Measurements from ENCODE around the gene KCNA10. TPM values are rescaled to one million over a fixed set of nuclear protein-coding genes. Genes with fewer than 3 reads are reported as not detected.

KCNA10 gene
- total and polyA plus RNA-seq, 2 donors (not counting 3 experiments of a cell fraction or from before 2014, with no cell fraction given): not detected

DNA sequence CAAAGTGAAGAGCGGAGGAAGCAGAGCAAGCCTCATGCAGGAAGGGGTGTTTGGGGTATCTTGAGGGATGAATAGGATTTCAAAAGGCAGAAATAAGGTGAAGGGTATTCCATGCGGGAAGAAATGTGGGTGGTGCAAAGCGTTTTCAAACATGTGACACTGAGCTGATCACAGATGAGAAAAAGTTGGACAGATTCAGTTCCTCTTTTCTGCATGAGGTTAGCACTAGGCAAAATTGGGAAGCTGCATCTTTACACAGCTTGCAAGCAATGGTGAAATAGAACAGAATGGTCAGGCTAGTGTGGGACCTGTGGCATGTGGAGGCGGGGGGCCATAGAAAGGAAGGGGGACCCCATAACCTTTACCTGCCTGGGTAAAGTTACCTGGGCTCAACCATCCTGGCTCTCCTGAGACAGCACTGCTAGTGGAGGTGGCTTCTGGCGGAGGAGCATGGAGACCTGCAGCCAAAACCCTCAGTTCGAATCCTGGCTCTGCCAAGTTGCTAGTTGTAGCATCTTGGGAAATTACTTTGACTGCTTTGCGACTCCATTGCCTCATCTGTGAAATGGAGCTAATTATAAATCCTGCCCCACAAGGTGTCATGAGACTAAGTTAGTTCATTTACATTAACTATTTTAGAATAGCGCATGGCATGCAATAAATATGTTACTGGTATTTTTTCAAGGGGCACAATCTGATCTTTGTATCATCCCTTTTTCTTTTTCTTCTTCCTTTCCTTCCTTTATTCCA lies 16.4 kb downstream of the KCNA10 start:
- ChIA-PET CTCF (interaction anchor here (1.5 kb wide), 1 partner anchor 300 kb away, joined by 3 read pairs; no protein-coding TSS in a partner anchor), POLR2A (no interaction called here)
- no peak for TF ChIP-seq FOS (IDR thresholded peaks at IDR 0.05; ENCODE audit: borderline replicate concordance, insufficient read depth, low read length)
- TF ChIP-seq, protein P1, sequence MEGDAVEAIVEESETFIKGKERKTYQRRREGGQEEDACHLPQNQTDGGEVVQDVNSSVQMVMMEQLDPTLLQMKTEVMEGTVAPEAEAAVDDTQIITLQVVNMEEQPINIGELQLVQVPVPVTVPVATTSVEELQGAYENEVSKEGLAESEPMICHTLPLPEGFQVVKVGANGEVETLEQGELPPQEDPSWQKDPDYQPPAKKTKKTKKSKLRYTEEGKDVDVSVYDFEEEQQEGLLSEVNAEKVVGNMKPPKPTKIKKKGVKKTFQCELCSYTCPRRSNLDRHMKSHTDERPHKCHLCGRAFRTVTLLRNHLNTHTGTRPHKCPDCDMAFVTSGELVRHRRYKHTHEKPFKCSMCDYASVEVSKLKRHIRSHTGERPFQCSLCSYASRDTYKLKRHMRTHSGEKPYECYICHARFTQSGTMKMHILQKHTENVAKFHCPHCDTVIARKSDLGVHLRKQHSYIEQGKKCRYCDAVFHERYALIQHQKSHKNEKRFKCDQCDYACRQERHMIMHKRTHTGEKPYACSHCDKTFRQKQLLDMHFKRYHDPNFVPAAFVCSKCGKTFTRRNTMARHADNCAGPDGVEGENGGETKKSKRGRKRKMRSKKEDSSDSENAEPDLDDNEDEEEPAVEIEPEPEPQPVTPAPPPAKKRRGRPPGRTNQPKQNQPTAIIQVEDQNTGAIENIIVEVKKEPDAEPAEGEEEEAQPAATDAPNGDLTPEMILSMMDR (IDR thresholded peaks at IDR 0.05; ENCODE audit: extremely low read depth in 1 of 2, insufficient read depth in 1 of 2, low read depth in 1 of 2, low read length in 2 of 2): no peak
- no peak for TF ChIP-seq POLR2AphosphoS5 (IDR thresholded peaks at IDR 0.05; ENCODE audit: insufficient read depth, low read depth, low read length)
- TF ChIP-seq, protein P2, sequence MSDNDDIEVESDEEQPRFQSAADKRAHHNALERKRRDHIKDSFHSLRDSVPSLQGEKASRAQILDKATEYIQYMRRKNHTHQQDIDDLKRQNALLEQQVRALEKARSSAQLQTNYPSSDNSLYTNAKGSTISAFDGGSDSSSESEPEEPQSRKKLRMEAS (IDR thresholded peaks at IDR 0.05; ENCODE audit: insufficient read depth, insufficient read length): no peak
- no peak for TF ChIP-seq GATA2 (IDR thresholded peaks at IDR 0.05; ENCODE audit: insufficient read depth, insufficient read length, low read depth, low read length)
- no peak for TF ChIP-seq EZH2 (IDR thresholded peaks at IDR 0.05; ENCODE audit: borderline replicate concordance, low read depth, low read length, severe bottlenecking)
- no peak for TF ChIP-seq POLR2A (IDR thresholded peaks at IDR 0.05; ENCODE audit: low read depth, low read length)
- no peak for TF ChIP-seq MYC (IDR thresholded peaks at IDR 0.05; ENCODE audit: low read depth, low read length)
- TF ChIP-seq JUN (IDR thresholded peaks at IDR 0.05; ENCODE audit: borderline replicate concordance, insufficient read depth, insufficient read length, low read depth): no peak
- FAIRE-seq (no peak), DNase-seq (ENCODE audit: low read depth, low spot score) (no peak)
- Histone ChIP-seq H4K20me1 (replicated peaks; ENCODE audit: control insufficient read depth, extremely low read depth, insufficient read depth, low read length) (no peaks in the 10 kb centered on the region), H3K4me2 (ENCODE audit: insufficient read depth, low read length) (no peak overlapping the region), H3K27me3 (ENCODE audit: control insufficient read depth in 2 of 2, insufficient read depth in 2 of 2, low read length in 2 of 2) (peaks cover 0 to 2% of the 10 kb centered on the region in 2 experiments), H3K4me1 (ENCODE audit: control insufficient read depth, extremely low read depth, insufficient read depth, low read length) (no peaks in the 10 kb centered on the region), H2AFZ (ENCODE audit: low read depth, low read length) (no peak overlapping the region), H3K27ac (ENCODE audit: insufficient read depth, low read depth, low read length) (no peak overlapping the region), H3K79me2 (ENCODE audit: control insufficient read depth, insufficient read depth, low read length) (no peaks in the 10 kb centered on the region), H3K9ac (replicated peaks; ENCODE audit: extremely low read depth, insufficient read depth, low read length) (no peak overlapping the region), H3K9me3 (replicated peaks; ENCODE audit: control insufficient read depth, insufficient read depth, low read length) (no peaks in the 10 kb centered on the region), H3K4me3 (replicated peaks in 1 of 3; ENCODE audit: insufficient read depth in 1 of 3, low read depth in 1 of 3, low read length in 3 of 3) (no peak overlapping the region), H3K36me3 (ENCODE audit: control insufficient read depth in 2 of 2, extremely low read depth in 1 of 2, insufficient read depth in 2 of 2, low read length in 2 of 2) (no peaks in the 10 kb centered on the region), H3K9me1 (replicated peaks; ENCODE audit: control insufficient read depth, extremely low read depth, insufficient read depth, low read length) (no peaks in the 10 kb centered on the region)
- dilution Hi-C loops (cut with MboI; ENCODE audit: extremely low pct_ligation_motif_present, low sequenced_read_pairs): no loop called here
- intact Hi-C loops (cut with micrococcal nuclease): no loop called here
- BruUV-seq (replicated peaks): no TSS peak
